AG09319 (cell line): ENCODE measurements around the gene GKN1.
"Not testable (repeated sequence)": the region's sequence is repeated elsewhere in the genome, so short reads cannot be mapped to it uniquely, and the experiment has no call there.

ENCODE experiments used
- DNase-seq: peaks from one replicate; pipeline ENCODE4 v3.0.0-alpha.2; 2010; ENCODE audit warnings: low read depth; ENCODE audit errors: extremely low read depth
- CTCF ChIP-seq: IDR thresholded peaks from 2 replicates; pipeline ENCODE4 v1.5.1; 2011; ENCODE audit warnings: low read depth, mild to moderate bottlenecking, inconsistent platforms, low read length, moderate library complexity

Gene GKN1

GRCh38 chr2:68942827-68943226 lies 31.6 kb upstream of the GKN1 start:
- DNase-seq: no peak
- no peak for TF ChIP-seq CTCF

GRCh38 chr2:68943581-68944568 lies 30.6 kb upstream of the GKN1 start:
- peak; percentile 75 for TF ChIP-seq CTCF
- no peak for DNase-seq

- DNase-seq: no peak
- no peak for TF ChIP-seq CTCF
These were observed 28.3 kb upstream of the GKN1 start for GRCh38 chr2:68946117-68946516.

- no peak for DNase-seq
- TF ChIP-seq CTCF: no peak
These were observed 25.7 kb upstream of the GKN1 start for GRCh38 chr2:68948710-68949109.

- no peak for DNase-seq
- no peak for TF ChIP-seq CTCF
These were observed 22.5 kb upstream of the GKN1 start for GRCh38 chr2:68951899-68952298.

GRCh38 chr2:68952887-68953521 lies 21.4 kb upstream of the GKN1 start, which contains the start of gene GKN2:
GKN2 (minus strand) TSS chr2:68952893; CDS start chr2:68952861, 32 bp downstream.
- TF ChIP-seq CTCF: no peak
- no peak for DNase-seq

- DNase-seq: not testable (repeated sequence)
These were observed 19.0 kb upstream of the GKN1 start for GRCh38 chr2:68955432-68955831.
